Hepatocyte (in vitro differentiated cells): ENCODE data around the gene MSX1. TPM values are rescaled to one million over a fixed set of nuclear protein-coding genes. Genes with fewer than 3 reads are reported as not detected.

Experiments
- DNase-seq: peaks from one replicate; pipeline ENCODE4 v3.0.0-alpha.2; 2016; ENCODE audit warnings: low spot score
- H2AFZ ChIP-seq: fragments of 200-600 bp; sonication (generic); 2 replicates; pipeline ENCODE4 v1.6.0; 2016; ENCODE audit warnings: antibody characterized with exemption, mild to moderate bottlenecking
- H3K27ac ChIP-seq: fragments of 200-600 bp; sonication (generic); 2 replicates; pipeline ENCODE4 v1.5.1; 2016; ENCODE audit warnings: mild to moderate bottlenecking
- H3K27me3 ChIP-seq: fragments of 200-600 bp; sonication (generic); 2 replicates; pipeline ENCODE4 v1.6.1; 2016
- H3K36me3 ChIP-seq: fragments of 200-600 bp; sonication (generic); replicated peaks from 2 replicates; pipeline ENCODE4 v1.5.1; 2016; ENCODE audit warnings: low read depth; ENCODE audit not compliant: insufficient read depth
- H3K4me1 ChIP-seq: fragments of 200-600 bp; sonication (generic); 2 replicates; pipeline ENCODE4 v1.5.1; 2016; ENCODE audit warnings: mild to moderate bottlenecking, moderate library complexity; ENCODE audit not compliant: insufficient read depth
- H3K4me2 ChIP-seq: fragments of 200-600 bp; sonication (generic); 2 replicates; pipeline ENCODE4 v1.6.0; 2016
- H3K4me3 ChIP-seq: fragments of 200-600 bp; sonication (generic); 2 replicates; pipeline ENCODE4 v1.5.1; 2016; ENCODE audit warnings: mild to moderate bottlenecking
- H3K79me2 ChIP-seq: fragments of 200-600 bp; sonication (generic); 2 replicates; pipeline ENCODE4 v1.6.0; 2017; ENCODE audit warnings: mild to moderate bottlenecking
- H3K9me2 ChIP-seq: fragments of 200-600 bp; sonication (generic); replicated peaks from 2 replicates; pipeline ENCODE4 v1.6.0; 2017; ENCODE audit warnings: mild to moderate bottlenecking; ENCODE audit not compliant: insufficient read depth
- H3K9me3 ChIP-seq: fragments of 200-600 bp; sonication (generic); 2 replicates; pipeline ENCODE4 v1.5.1; 2016; ENCODE audit warnings: low read depth, mild to moderate bottlenecking
- H4K20me1 ChIP-seq: fragments of 200-600 bp; sonication (generic); 2 replicates; pipeline ENCODE4 v1.6.0; 2016; ENCODE audit warnings: mild to moderate bottlenecking; ENCODE audit not compliant: insufficient read depth, poor library complexity, severe bottlenecking
- CTCF ChIP-seq: fragments of 200-600 bp; sonication (generic); IDR thresholded peaks from 2 replicates; pipeline ENCODE4 v1.5.1; 2016; ENCODE audit warnings: antibody characterized with exemption, mild to moderate bottlenecking; ENCODE audit not compliant: poor library complexity
- EZH2 ChIP-seq: fragments of 200-600 bp; sonication (generic); IDR thresholded peaks from 2 replicates; pipeline ENCODE4 v1.6.1; 2016; ENCODE audit warnings: antibody characterized with exemption, mild to moderate bottlenecking, borderline replicate concordance
- EZH2phosphoT487 ChIP-seq: fragments of 200-600 bp; sonication (generic); IDR thresholded peaks from one replicate; pipeline ENCODE4 v1.6.1; 2018; ENCODE audit warnings: antibody characterized with exemption, mild to moderate bottlenecking, low read depth, moderate library complexity; ENCODE audit not compliant: unreplicated experiment, severe bottlenecking
- WGBS: methylation state at CpG from one replicate; pipeline ENCODE4 v1.1.6; 2016; ENCODE audit warnings: low lambda C conversion rate; ENCODE audit errors: missing lambda C conversion rate; 5-methylcytosine and 5-hydroxymethylcytosine counted together
- polyA plus RNA-seq: library from polyadenylated mRNA; unstranded; fragments of >200 nt; fragmentation: Nextera tagmentation; extraction: Ambion mirVana; gene quantifications from 2 replicates; pipeline ENCODE4 v1.2.1, GENCODE V29; 2016
- total RNA-seq: library from RNA; depleted of rRNA; stranded (reverse); fragments of >200 nt; gene quantifications from 2 replicates; pipeline ENCODE4 v1.2.3, GENCODE V29; 2014

The MSX1 gene
- total and polyA plus RNA-seq, 2 experiments from 2014 or later = 25.4 to 30.4 TPM

GRCh38 chr4:4868758-4869723, 9.6 kb downstream of the MSX1 start:
- H3K4me1 ChIP-seq = peaks cover 19% of the 10 kb centered on the region
- H3K9me3 ChIP-seq = no peaks in the 10 kb centered on the region
- 34% methylated on average over 37 of the region's 37 CpGs for WGBS

GRCh38 chr4:4869731-4870571, 10.5 kb downstream of the MSX1 start:
- no peaks in the 10 kb centered on the region for H3K9me2 ChIP-seq
- H3K9me3 ChIP-seq = no peaks in the 10 kb centered on the region
- no peaks in the 10 kb centered on the region for H4K20me1 ChIP-seq
- H3K27ac ChIP-seq = no peak overlapping the region
- peaks cover 99% of the 10 kb centered on the region for H3K27me3 ChIP-seq
- H2AFZ ChIP-seq = no peak overlapping the region
- DNase-seq = no peak
- H3K4me3 ChIP-seq = no peak overlapping the region
- WGBS = 18% methylated on average over 40 of the region's 40 CpGs
- H3K36me3 ChIP-seq = no peaks in the 10 kb centered on the region
- peak overlapping the region; percentile 43 for H3K4me2 ChIP-seq
- H3K4me1 ChIP-seq = peaks cover 19% of the 10 kb centered on the region
- H3K79me2 ChIP-seq = no peaks in the 10 kb centered on the region
- TF ChIP-seq EZH2phosphoT487 (no peak), CTCF (no peak), EZH2 (no peak)

More at GRCh38 chr4:4868758-4869723, 9.6 kb downstream of the MSX1 start:
- TF ChIP-seq EZH2phosphoT487 = peak; percentile 73
- no peak for TF ChIP-seq CTCF
- no peak for TF ChIP-seq EZH2
- H3K4me2 ChIP-seq = peak overlapping the region; percentile 43
- DNase-seq = no peak
- H3K27me3 ChIP-seq = peaks cover 99% of the 10 kb centered on the region
- H3K36me3 ChIP-seq = no peaks in the 10 kb centered on the region
- H3K4me3 ChIP-seq = no peak overlapping the region
- H2AFZ ChIP-seq = no peak overlapping the region
- peaks cover 2% of the 10 kb centered on the region for H3K79me2 ChIP-seq
- no peak overlapping the region for H3K27ac ChIP-seq
- H4K20me1 ChIP-seq = no peaks in the 10 kb centered on the region
- H3K9me2 ChIP-seq = no peaks in the 10 kb centered on the region

- Histone ChIP-seq H3K4me1 (peaks cover 18% of the 10 kb centered on the region), H3K4me3 (no peak overlapping the region), H3K4me2 (peak overlapping the region; percentile 43), H3K36me3 (no peaks in the 10 kb centered on the region), H4K20me1 (no peaks in the 10 kb centered on the region), H3K9me3 (no peaks in the 10 kb centered on the region), H3K79me2 (no peaks in the 10 kb centered on the region), H3K27ac (no peak overlapping the region), H2AFZ (no peak overlapping the region), H3K27me3 (peaks cover 99% of the 10 kb centered on the region), H3K9me2 (no peaks in the 10 kb centered on the region)
- TF ChIP-seq EZH2 = no peak
- no peak for TF ChIP-seq CTCF
- no peak for TF ChIP-seq EZH2phosphoT487
- 30% methylated on average over 26 of the region's 26 CpGs for WGBS
- DNase-seq = no peak
Observed at GRCh38 chr4:4870576-4871241, 11.2 kb downstream of the MSX1 start.
